Measurements from ENCODE around the gene CPNE7. TPM values are rescaled to one million over a fixed set of nuclear protein-coding genes. Genes with fewer than 3 reads are reported as not detected.

The CPNE7 gene
- 14.5 TPM for polyA plus RNA-seq (2012; ENCODE audit: insufficient read depth, insufficient read length, low read depth)

- DNase-seq: peak; percentile 30
- peaks cover 10% of the 10 kb centered on the region for H3K27me3 ChIP-seq
- no peaks in the 10 kb centered on the region; the same call in 1 of the 2 replicates for H3K9me3 ChIP-seq
- TF ChIP-seq CTCF (IDR thresholded peaks at IDR 0.05; ENCODE audit: low read depth, low read length): no peak
- peaks cover 3% of the 10 kb centered on the region; the same call in 1 of the 2 replicates for H3K4me1 ChIP-seq
- no peaks in the 10 kb centered on the region for H3K36me3 ChIP-seq
- H3K4me3 ChIP-seq (ENCODE audit: low read depth, low read length): peak within 1 kb of the TSS; percentile 44
These were observed at the start of gene CPNE7 for GRCh38 chr16:89575247-89576152. CPNE7 (plus strand) TSS chr16:89575758; CDS start chr16:89575898, 140 bp downstream.

- peaks cover 61% of the 10 kb centered on the region for H3K36me3 ChIP-seq
- H3K4me1 ChIP-seq: no peaks in the 10 kb centered on the region
- no peak for DNase-seq
- TF ChIP-seq CTCF (IDR thresholded peaks at IDR 0.05; ENCODE audit: low read depth, low read length): no peak
- no peaks in the 10 kb centered on the region for H3K27me3 ChIP-seq
- no peaks in the 10 kb centered on the region for H3K9me3 ChIP-seq
- H3K4me3 ChIP-seq (ENCODE audit: low read depth, low read length): no peak overlapping the region
These were observed 46.5 kb upstream of the CPNE7 start for GRCh38 chr16:89529097-89529496.

GRCh38 chr16:89530401-89531381 lies 44.9 kb upstream of the CPNE7 start:
- DNase-seq: no peak
- Histone ChIP-seq H3K4me1 (no peaks in the 10 kb centered on the region), H3K36me3 (peaks cover 61% of the 10 kb centered on the region), H3K9me3 (no peaks in the 10 kb centered on the region), H3K27me3 (no peaks in the 10 kb centered on the region), H3K4me3 (ENCODE audit: low read depth, low read length) (no peak overlapping the region)
- no peak for TF ChIP-seq CTCF (IDR thresholded peaks at IDR 0.05; ENCODE audit: low read depth, low read length)

- Histone ChIP-seq H3K9me3 (no peaks in the 10 kb centered on the region), H3K4me3 (ENCODE audit: low read depth, low read length) (no peak overlapping the region), H3K27me3 (no peaks in the 10 kb centered on the region), H3K4me1 (no peaks in the 10 kb centered on the region), H3K36me3 (peaks cover 58% of the 10 kb centered on the region)
- no peak for DNase-seq
- TF ChIP-seq CTCF (IDR thresholded peaks at IDR 0.05; ENCODE audit: low read depth, low read length): no peak
These were observed 43.6 kb upstream of the CPNE7 start for GRCh38 chr16:89531821-89532526.

- no peak for TF ChIP-seq CTCF (IDR thresholded peaks at IDR 0.05; ENCODE audit: low read depth, low read length)
- H3K36me3 ChIP-seq: peaks cover 56% of the 10 kb centered on the region
- no peaks in the 10 kb centered on the region for H3K9me3 ChIP-seq
- no peaks in the 10 kb centered on the region for H3K4me1 ChIP-seq
- H3K4me3 ChIP-seq (ENCODE audit: low read depth, low read length): no peak overlapping the region
- DNase-seq: no peak
- no peaks in the 10 kb centered on the region for H3K27me3 ChIP-seq
These were observed 41.3 kb upstream of the CPNE7 start for GRCh38 chr16:89534252-89534756.

All from BE2C (cell line).